IPS DF 6.9 (cell line): ENCODE results near the gene AGO3.

Source experiments
- DNase-seq: peaks from one replicate; pipeline ENCODE4 v3.0.0-alpha.2; 2013; ENCODE audit warnings: low read depth, low spot score
- H3K27ac ChIP-seq: one replicate; pipeline ENCODE4 v1.5.1; 2013; ENCODE audit warnings: low read length, control low read depth
- H3K27me3 ChIP-seq: 2 replicates; pipeline ENCODE4 v1.6.1; 2013; ENCODE audit warnings: mild to moderate bottlenecking, low read length; ENCODE audit not compliant: control insufficient read depth, insufficient read depth
- H3K36me3 ChIP-seq: 2 replicates; pipeline ENCODE4 v1.6.1; 2013; ENCODE audit warnings: low read length; ENCODE audit not compliant: control insufficient read depth, insufficient read depth
- H3K4me1 ChIP-seq: 2 replicates; pipeline ENCODE4 v1.6.1; 2013; ENCODE audit warnings: low read length; ENCODE audit not compliant: control insufficient read depth, insufficient read depth
- H3K4me3 ChIP-seq: 2 replicates; pipeline ENCODE4 v1.5.1; 2013; ENCODE audit warnings: mild to moderate bottlenecking, low read length
- H3K9me3 ChIP-seq: 2 replicates; pipeline ENCODE4 v1.6.1; 2013; ENCODE audit warnings: low read length, inconsistent platforms; ENCODE audit not compliant: control insufficient read depth, insufficient read depth
- WGBS: extraction: QIAGEN DNeasy Blood & Tissue Kit; methylation state at CpG from one replicate; pipeline ENCODE4 v1.1.7; 2013; ENCODE audit warnings: mixed read lengths, missing lambda C conversion rate; ENCODE audit not compliant: insufficient read length, insufficient coverage; 5-methylcytosine and 5-hydroxymethylcytosine counted together

Gene AGO3

DNA sequence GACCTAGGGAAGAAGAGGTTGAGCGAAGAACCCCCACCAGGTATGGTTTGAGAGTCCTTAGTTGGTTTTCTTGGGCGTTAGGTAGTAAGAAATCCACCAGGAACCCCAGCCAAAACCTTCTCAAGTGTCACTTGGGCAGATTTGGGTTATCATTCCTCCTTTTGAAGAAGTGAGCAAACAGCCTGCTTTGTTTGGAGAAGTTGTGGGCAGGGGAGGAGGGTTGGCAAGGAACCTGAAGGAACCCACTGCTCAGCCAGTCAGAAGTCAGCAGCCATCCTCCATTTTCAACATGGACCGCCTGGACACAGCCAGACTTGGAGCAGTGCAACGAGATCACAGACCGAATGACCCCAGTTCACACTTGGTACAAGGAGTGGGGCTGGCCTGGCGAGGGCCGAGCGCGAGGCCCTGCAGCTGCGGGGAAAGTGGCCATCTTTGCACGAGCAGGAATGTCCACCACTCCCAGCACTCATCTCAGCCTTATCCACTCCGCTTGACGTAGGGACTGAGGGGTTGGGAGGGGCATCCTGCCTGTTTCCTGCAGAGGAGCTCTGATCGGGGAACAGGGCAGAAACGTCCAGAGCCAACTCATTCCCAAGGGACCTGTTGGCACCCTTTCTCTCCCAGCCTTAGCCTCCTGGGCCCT, 165.0 kb downstream of the AGO3 start:
- H3K36me3 ChIP-seq, result peaks cover 37% of the 10 kb centered on the region
- WGBS, result no CpG with 5 or more reads among the region's 15 CpGs
- H3K27me3 ChIP-seq, result no peaks in the 10 kb centered on the region
- H3K27ac ChIP-seq, result no peak overlapping the region
- no peaks in the 10 kb centered on the region for H3K9me3 ChIP-seq
- no peak overlapping the region for H3K4me3 ChIP-seq
- H3K4me1 ChIP-seq, result peaks cover 3% of the 10 kb centered on the region; the same call in 1 of the 2 replicates
- DNase-seq, result no peak

DNA sequence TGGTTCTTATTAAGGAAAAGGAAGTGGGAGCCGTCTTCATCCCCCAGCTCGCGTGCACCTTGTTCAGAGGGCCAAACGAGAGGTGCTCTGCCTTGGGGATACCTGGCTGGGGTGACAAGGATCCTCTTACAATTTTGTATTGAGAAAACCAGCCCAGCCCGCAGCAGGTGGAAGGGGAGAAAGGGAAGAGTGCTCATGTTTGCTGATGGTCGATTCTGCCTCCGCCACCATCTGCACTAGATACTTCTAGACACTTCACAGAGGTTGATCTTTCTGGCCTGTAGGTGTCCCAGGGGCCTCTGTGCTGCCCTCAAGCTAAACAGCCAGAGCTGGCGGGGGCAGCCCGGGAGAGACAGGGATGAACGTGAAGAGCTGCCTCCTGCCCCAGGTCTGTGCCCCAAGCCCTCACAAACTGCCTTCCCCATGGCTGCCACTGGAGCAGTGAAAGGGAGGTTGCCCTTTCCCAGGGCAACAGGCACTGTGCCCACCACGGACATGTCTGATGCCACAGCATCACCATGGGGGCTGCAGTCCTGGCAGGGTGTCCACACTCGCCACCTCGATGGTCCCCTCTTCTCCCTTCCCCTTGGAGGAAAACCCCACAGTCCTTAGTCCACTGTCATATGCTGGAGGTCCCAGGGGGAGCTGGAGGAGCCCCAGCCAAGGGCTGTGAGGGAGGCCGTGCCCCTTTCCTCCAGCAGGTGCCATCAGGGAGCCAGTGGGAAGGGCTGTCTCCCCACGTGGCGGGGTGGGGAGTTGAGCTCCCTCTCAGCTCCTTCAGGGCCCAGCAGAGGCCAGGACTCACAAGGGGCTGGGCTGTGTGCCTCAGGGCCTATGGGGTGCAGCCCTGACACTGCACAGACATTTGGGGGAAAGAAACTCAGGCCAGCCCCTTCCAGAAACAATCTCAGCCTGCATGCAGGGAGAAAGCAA, 165.9 kb downstream of the AGO3 start:
- Histone ChIP-seq H3K27me3 (no peaks in the 10 kb centered on the region), H3K27ac (no peak overlapping the region), H3K4me3 (no peak overlapping the region), H3K4me1 (peaks cover 3% of the 10 kb centered on the region; the same call in 1 of the 2 replicates), H3K36me3 (peaks cover 32% of the 10 kb centered on the region), H3K9me3 (no peaks in the 10 kb centered on the region)
- DNase-seq, result no peak
- no CpG with 5 or more reads among the region's 16 CpGs for WGBS

DNA sequence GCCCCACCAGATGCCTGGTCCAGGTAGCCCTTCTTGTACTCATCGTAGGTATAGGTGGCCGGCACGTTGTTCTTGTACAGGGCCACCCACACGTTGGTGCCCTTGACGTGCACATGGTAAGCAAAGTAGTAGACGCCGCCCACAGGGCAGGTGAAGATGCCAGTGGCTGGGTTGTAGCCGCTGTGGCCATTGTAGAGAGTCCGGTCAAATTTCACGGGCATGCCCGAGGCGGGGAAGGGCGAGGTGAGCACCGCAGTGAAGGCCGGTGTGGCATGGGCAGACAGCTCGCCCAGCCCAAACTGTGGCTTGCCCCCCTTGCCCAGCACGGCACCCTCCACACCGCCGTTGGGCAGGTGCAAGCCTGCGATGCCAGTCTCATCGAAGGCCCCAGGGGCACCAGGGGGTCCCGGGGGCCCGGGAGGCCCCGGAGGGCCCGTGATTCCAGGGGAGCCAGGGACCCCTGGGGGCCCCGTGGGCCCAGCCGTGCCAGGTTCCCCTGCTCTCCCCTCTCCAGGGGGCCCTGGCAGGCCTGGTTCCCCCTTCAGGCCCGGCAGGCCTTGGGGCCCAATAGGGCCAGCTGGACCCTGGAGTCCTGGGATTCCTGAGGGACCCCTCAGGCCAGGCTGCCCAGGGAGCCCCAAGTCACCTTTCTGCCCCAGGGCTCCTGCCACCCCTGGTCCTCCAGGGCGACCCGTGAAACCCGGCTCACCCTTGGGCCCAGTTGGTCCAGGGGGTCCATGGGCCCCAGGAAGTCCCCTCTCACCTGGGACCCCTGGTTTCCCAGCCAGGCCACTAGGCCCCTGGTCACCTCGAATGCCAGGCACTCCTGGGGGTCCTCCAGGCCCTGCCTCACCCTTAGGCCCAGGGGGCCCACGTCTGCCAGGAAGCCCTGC, 167.0 kb downstream of the AGO3 start:
- no peak for DNase-seq
- no peak overlapping the region for H3K4me3 ChIP-seq
- no peaks in the 10 kb centered on the region for H3K27me3 ChIP-seq
- peaks cover 20% of the 10 kb centered on the region for H3K36me3 ChIP-seq
- peaks cover 3% of the 10 kb centered on the region; the same call in 1 of the 2 replicates for H3K4me1 ChIP-seq
- no peaks in the 10 kb centered on the region for H3K9me3 ChIP-seq
- no CpG with 5 or more reads among the region's 33 CpGs for WGBS
- H3K27ac ChIP-seq, result no peak overlapping the region

DNA sequence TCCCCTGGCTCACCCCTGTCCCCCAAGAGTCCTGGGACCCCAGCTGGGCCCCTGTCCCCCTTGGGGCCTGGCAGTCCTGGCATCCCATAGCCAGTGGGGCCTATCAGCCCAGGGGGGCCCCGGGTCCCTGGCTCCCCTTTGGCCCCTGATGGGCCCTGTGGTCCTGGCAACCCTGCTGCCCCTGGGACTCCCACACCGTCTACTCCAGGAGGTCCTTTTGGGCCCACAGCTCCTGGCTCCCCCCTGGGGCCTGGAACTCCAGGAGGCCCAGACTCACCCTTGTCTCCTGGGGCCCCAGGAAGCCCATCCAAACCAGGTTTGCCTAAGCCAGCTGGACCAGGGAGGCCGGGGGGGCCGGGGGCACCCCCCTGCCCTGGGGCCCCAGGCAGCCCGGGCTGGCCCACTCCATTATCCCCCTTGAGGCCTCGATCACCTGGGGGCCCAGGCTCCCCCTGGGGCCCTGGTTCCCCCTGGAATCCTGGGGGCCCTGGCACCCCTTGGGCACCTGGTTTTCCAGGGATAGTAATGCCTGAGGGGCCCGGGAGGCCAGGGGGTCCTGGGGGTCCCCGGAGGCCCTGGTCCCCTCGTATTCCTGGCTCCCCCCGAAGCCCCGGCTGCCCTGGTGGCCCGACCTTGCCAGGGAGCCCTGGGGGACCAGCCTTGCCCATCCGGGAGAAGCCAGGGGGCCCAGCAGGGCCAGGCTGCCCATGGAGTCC, 167.9 kb downstream of the AGO3 start:
- Histone ChIP-seq H3K27me3 (no peaks in the 10 kb centered on the region), H3K9me3 (no peaks in the 10 kb centered on the region), H3K4me3 (no peak overlapping the region), H3K27ac (no peak overlapping the region), H3K36me3 (0 out of 2 replicates have a peak, but pooled peaks cover 11% of the 10 kb centered on the region), H3K4me1 (peaks cover 3% of the 10 kb centered on the region; the same call in 1 of the 2 replicates)
- no CpG with 5 or more reads among the region's 13 CpGs for WGBS
- no peak for DNase-seq

DNA sequence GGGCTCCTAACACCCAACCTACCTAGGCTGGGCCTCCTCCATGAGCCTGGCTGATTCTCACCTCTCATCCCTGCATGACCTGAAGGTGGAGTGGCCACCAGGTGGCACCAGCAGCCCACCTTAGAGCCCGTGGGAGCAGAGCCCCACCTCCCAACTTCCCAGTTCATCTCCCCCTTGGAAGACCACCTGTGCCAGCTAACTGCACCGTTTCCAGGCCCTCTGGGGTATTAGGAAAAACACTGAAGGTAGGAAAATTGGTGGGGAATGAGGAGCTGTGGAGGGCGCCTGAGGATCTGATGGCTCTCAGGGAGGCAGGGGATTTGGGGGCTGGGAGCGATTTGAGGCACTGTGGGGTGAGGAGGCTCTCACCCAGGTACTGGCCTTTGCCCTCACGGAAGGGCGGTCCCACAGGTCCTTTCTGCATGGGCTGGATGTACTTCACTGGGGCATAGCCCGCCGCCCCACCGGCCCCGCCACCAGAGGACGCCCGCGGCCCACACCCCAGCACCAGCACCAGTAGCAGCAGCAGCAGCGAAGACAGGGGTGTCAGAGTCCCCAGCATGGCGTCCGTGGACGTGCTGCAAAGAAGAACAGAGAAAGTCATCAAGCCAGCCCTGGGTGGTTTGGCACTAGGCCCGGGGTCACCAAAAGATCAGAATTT, 168.9 kb downstream of the AGO3 start:
- Histone ChIP-seq H3K9me3 (no peaks in the 10 kb centered on the region), H3K36me3 (0 out of 2 replicates have a peak, but pooled peaks cover 4% of the 10 kb centered on the region), H3K27ac (no peak overlapping the region), H3K27me3 (no peaks in the 10 kb centered on the region), H3K4me3 (no peak overlapping the region), H3K4me1 (peaks cover 3% of the 10 kb centered on the region; the same call in 1 of the 2 replicates)
- DNase-seq, result peak; percentile 84
- no CpG with 5 or more reads among the region's 18 CpGs for WGBS

DNA sequence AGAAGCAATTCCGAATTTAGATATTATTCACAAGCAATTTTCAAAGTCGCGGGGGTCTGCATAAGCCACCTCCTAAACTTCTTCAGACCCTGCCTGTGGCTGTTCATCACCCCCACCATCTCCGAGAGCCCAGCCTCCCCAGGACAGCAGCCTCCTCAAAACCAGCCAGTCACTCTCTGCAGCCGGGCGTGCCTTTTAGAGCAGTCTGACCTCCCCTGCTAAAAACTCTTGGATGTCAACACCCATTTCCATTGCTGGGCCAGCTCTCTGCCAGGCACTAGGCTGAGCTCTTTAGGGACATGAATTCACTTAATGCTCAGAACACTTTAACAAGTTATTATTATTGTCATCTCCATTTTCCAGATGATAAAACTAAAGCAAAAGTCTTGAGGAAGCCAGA, 169.5 kb downstream of the AGO3 start:
- Histone ChIP-seq H3K4me3 (no peak overlapping the region), H3K36me3 (0 out of 2 replicates have a peak, but pooled peaks cover 4% of the 10 kb centered on the region), H3K27ac (no peak overlapping the region), H3K4me1 (peaks cover 3% of the 10 kb centered on the region; the same call in 1 of the 2 replicates), H3K9me3 (no peaks in the 10 kb centered on the region), H3K27me3 (no peaks in the 10 kb centered on the region)
- WGBS, result no CpG with 5 or more reads among the region's 6 CpGs
- no peak for DNase-seq

DNA sequence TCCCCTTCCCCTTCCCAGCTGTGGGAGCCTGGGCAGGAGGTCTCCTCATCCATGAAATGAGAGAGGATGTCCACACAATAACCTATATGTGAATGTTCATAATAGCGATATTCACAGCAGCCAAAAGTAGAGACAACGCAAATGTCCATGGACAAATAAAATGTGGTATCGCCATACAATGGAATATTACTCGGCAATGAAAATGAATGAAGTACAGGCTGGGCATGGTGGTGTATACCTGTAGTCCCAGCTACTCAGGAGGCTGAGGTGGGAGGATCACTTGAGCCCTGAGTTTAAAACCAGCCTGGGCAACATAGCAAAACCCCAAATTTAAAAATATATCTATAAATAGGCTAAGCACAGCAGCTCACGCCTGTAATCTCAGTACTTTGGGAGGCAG, 170.6 kb downstream of the AGO3 start:
- DNase-seq, result no peak
- no peaks in the 10 kb centered on the region for H3K9me3 ChIP-seq
- H3K27me3 ChIP-seq, result no peaks in the 10 kb centered on the region
- H3K27ac ChIP-seq, result no peak overlapping the region
- H3K36me3 ChIP-seq, result no peaks in the 10 kb centered on the region
- H3K4me1 ChIP-seq, result peaks cover 3% of the 10 kb centered on the region; the same call in 1 of the 2 replicates
- no CpG with 5 or more reads among the region's 5 CpGs for WGBS
- H3K4me3 ChIP-seq, result no peak overlapping the region

DNA sequence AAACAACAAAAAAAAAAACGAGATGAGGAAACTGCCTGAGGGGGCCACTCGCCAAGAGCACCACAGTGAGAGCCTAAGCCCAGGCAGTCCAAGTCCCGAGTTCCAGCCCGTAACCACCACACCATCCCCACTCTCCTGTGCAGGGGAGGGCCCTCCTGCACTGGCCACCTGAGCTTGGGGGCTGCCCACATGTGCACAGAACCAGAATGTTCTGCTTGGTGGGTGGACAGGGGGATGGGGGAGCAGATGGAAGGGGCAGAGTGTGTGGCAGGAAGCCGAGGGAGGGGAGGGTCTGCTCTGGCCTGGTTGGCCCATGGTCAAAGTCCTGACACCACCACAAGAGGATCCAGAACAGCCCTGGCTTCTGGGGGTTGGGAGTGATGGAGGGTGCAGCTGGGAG, 175.4 kb downstream of the AGO3 start:
- no CpG with 5 or more reads among the region's 5 CpGs for WGBS
- Histone ChIP-seq H3K36me3 (no peaks in the 10 kb centered on the region), H3K27ac (no peak overlapping the region), H3K27me3 (no peaks in the 10 kb centered on the region), H3K4me3 (no peak overlapping the region), H3K9me3 (no peaks in the 10 kb centered on the region), H3K4me1 (no peaks in the 10 kb centered on the region)
- DNase-seq, result no peak

DNA sequence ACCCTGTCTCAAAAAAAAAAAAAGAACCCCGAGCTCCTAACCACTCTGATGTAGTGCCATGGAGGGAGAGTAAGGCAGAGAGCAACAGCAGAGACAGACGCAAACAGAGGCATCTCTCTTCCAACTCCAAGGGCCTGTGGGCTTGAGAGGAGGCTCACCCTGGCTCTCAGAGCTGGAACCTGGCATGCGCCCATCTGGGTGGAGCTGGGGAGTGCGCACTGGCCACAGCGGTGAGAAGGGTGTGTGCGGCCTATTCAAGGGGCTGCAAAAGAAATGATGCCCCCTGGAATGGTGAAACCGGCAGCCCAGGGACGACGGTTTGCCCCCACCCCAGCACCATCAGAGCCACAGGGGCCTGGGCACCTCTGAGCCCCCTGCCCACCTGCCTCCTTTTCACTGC, 176.5 kb downstream of the AGO3 start:
- Histone ChIP-seq H3K36me3 (no peaks in the 10 kb centered on the region), H3K9me3 (no peaks in the 10 kb centered on the region), H3K27me3 (no peaks in the 10 kb centered on the region), H3K4me1 (no peaks in the 10 kb centered on the region), H3K4me3 (no peak overlapping the region), H3K27ac (no peak overlapping the region)
- WGBS, result no CpG with 5 or more reads among the region's 9 CpGs
- DNase-seq, result no peak
